K562 (cell line): ENCODE measurements around the gene MRPL22. TPM values are rescaled to one million over a fixed set of nuclear protein-coding genes. Genes with fewer than 3 reads are reported as not detected.

Experiments
- ATAC-seq: fragments of 200-7000 bp; cut with Tn5 transposase; 3 replicates; pipeline ENCODE4 v1.9.1; 2020; ENCODE audit warnings: moderate library complexity
- BruUV-seq: library from RNA; stranded (reverse); fragments of 400-500 nt; replicated peaks from 2 replicates; lab custom pipeline; 2021; lab: Mats Ljungman, UMichigan
- CTCF ChIA-PET: fragments of 300-600 bp; formaldehyde crosslinking; extraction: SDS; loops from one replicate; lab custom pipeline; 2021; ENCODE audit warnings: low intra/inter-chr PET ratio; lab: Yijun Ruan, JAX
- POLR2A ChIA-PET: fragments of 300-600, 350-650 bp; sonication (Branson Sonifier 250); formaldehyde crosslinking; extraction: SDS; loops from one replicate; lab custom pipeline; 2021; ENCODE audit warnings: antibody characterized with exemption, inconsistent platforms; lab: Yijun Ruan, JAX
- DNase-seq, 4 experiments: peaks; one replicate each; pipeline versions ENCODE4 v3.0.0 to v3.0.0-alpha.2; 2011 to 2018; ENCODE audit warnings: low spot score in 3 of 4, mixed read lengths in 3 of 4; ENCODE audit errors: extremely low read depth in 1 of 4
- FAIRE-seq: peaks from 2 replicates; lab custom pipeline; 2011; peaks lifted over from hg19 to GRCh38; lab: Jason Lieb, UNC
- H2AFZ ChIP-seq: 2 replicates; pipeline ENCODE4 v1.6.0; 2011; ENCODE audit warnings: low read depth, low read length, control low read depth, inconsistent platforms
- H3K27ac ChIP-seq: fragments of 200-600 bp; 3 replicates; pipeline ENCODE4 v1.8.0; 2011; ENCODE audit warnings: low read depth, mild to moderate bottlenecking, control low read depth, inconsistent platforms, low read length, moderate library complexity, mixed read lengths; ENCODE audit errors: extremely low read depth
- H3K27me3 ChIP-seq, 2 experiments: fragments of 300-600 bp in 1 of 2; 2 replicates in 1 of 2; 3 replicates in 1 of 2; pipeline versions ENCODE4 v1.6.0 to v1.8.0; 2011; ENCODE audit warnings: inconsistent platforms in 2 of 2, low read length in 2 of 2, mild to moderate bottlenecking in 1 of 2, mixed read lengths in 1 of 2, moderate library complexity in 1 of 2; ENCODE audit not compliant: control insufficient read depth in 2 of 2, insufficient read depth in 2 of 2
- H3K36me3 ChIP-seq: fragments of 300-600 bp; 3 replicates; pipeline ENCODE4 v1.8.0; 2011; ENCODE audit warnings: mild to moderate bottlenecking, low read length, inconsistent platforms; ENCODE audit not compliant: control insufficient read depth, insufficient read depth
- H3K4me1 ChIP-seq, 2 experiments: fragments of 200-600 bp in 1 of 2; replicated peaks in 1 of 2; 2 replicates in 1 of 2; 3 replicates in 1 of 2; pipeline versions ENCODE4 v1.5.1 to v1.8.0; 2011; ENCODE audit warnings: inconsistent platforms in 2 of 2, low read length in 2 of 2, mild to moderate bottlenecking in 1 of 2, mixed read lengths in 1 of 2, moderate library complexity in 1 of 2; ENCODE audit not compliant: control insufficient read depth in 2 of 2, insufficient read depth in 2 of 2
- H3K4me2 ChIP-seq: 2 replicates; pipeline ENCODE4 v1.6.1; 2011; ENCODE audit warnings: low read length, control low read depth, inconsistent platforms, mixed read lengths; ENCODE audit not compliant: insufficient read depth
- H3K4me3 ChIP-seq: fragments of 200-600 bp; sonication (generic), shearing (Covaris generic); 2 replicates; pipeline ENCODE4 v1.5.1; 2016; ENCODE audit warnings: control low read depth, inconsistent platforms
- H3K79me2 ChIP-seq: fragments of 200-600 bp; 3 replicates; pipeline ENCODE4 v1.8.0; 2011; ENCODE audit warnings: low read length, inconsistent platforms; ENCODE audit not compliant: control insufficient read depth, insufficient read depth
- H3K9ac ChIP-seq, 2 experiments: 2 replicates each; pipeline versions ENCODE4 v1.6.0 to v1.6.1; 2011; ENCODE audit warnings: low read depth in 2 of 2, low read length in 2 of 2, control low read depth in 1 of 2, inconsistent platforms in 1 of 2, mild to moderate bottlenecking in 1 of 2, mixed read lengths in 1 of 2; ENCODE audit not compliant: insufficient read depth in 1 of 2
- H3K9me1 ChIP-seq: one replicate; pipeline ENCODE4 v1.6.0; 2011; ENCODE audit warnings: inconsistent platforms, mild to moderate bottlenecking, low read length, moderate library complexity; ENCODE audit not compliant: control insufficient read depth, insufficient read depth
- H3K9me3 ChIP-seq: replicated peaks from 2 replicates; pipeline ENCODE4 v1.5.1; 2011; ENCODE audit warnings: low read depth, low read length, inconsistent platforms; ENCODE audit not compliant: control insufficient read depth, insufficient read depth
- H4K20me1 ChIP-seq: replicated peaks from 2 replicates; pipeline ENCODE4 v1.6.1; 2011; ENCODE audit warnings: low read length, inconsistent platforms, mixed read lengths; ENCODE audit not compliant: control insufficient read depth, insufficient read depth
- COPS2 ChIP-seq: fragments of 450-650 bp; conservative IDR thresholded peaks from 2 replicates; pipeline ENCODE4 v1.6.1; 2016; ENCODE audit warnings: mild to moderate bottlenecking, moderate library complexity
- DIDO1 ChIP-seq: fragments of 450-650 bp; IDR thresholded peaks from 2 replicates; pipeline ENCODE4 v1.6.1; 2016; ENCODE audit warnings: low read depth, missing biosample characterization, missing genetic modification characterization
- E2F3 ChIP-seq: fragments of 250-450 bp; sonication (Bioruptor Pico); IDR thresholded peaks from 2 replicates; pipeline ENCODE4 v1.4.0; 2020; ENCODE audit warnings: mild to moderate bottlenecking
- FOXP1 ChIP-seq: sonication (generic); formaldehyde crosslinking; IDR thresholded peaks from 2 replicates; pipeline ENCODE4 v1.8.0; 2022; ENCODE audit warnings: mild to moderate bottlenecking, missing genetic modification reagents
- GATAD2B ChIP-seq: fragments of 450-650 bp; IDR thresholded peaks from 2 replicates; pipeline ENCODE4 v1.6.1; 2017; ENCODE audit warnings: mild to moderate bottlenecking, borderline replicate concordance
- MAFK ChIP-seq: IDR thresholded peaks from 2 replicates; pipeline ENCODE4 v1.6.1; 2011; ENCODE audit warnings: low read length, improper control_type of control experiment
- NFRKB ChIP-seq: fragments of 450-650 bp; IDR thresholded peaks from 2 replicates; pipeline ENCODE4 v1.6.1; 2016; ENCODE audit warnings: low read depth
- POLR3A ChIP-seq: IDR thresholded peaks from 2 replicates; pipeline ENCODE4 v1.6.1; 2011; ENCODE audit warnings: borderline replicate concordance, mild to moderate bottlenecking, moderate library complexity; ENCODE audit not compliant: insufficient read length, insufficient read depth; ENCODE audit errors: extremely low read depth
- PURB ChIP-seq: sonication (generic); formaldehyde crosslinking; IDR thresholded peaks from 2 replicates; pipeline ENCODE4 v1.9.0; 2021; ENCODE audit warnings: low read depth, mild to moderate bottlenecking, missing genetic modification reagents
- RBM22 ChIP-seq: fragments of 200-400 bp; formaldehyde crosslinking; IDR thresholded peaks from 2 replicates; pipeline ENCODE4 v1.6.1; 2018; ENCODE audit warnings: low read length, low read depth; ENCODE audit not compliant: poor library complexity, severe bottlenecking
- RBM34 ChIP-seq: fragments of 200-400 bp; formaldehyde crosslinking; IDR thresholded peaks from 2 replicates; pipeline ENCODE4 v1.6.1; 2018; ENCODE audit warnings: low read length, borderline replicate concordance; ENCODE audit not compliant: insufficient read depth
- SMARCA5 ChIP-seq: fragments of 450-650 bp; IDR thresholded peaks from 2 replicates; pipeline ENCODE4 v1.6.1; 2016
- TOE1 ChIP-seq, 2 experiments: fragments of 450-650 bp in 1 of 2; sonication (generic) in 1 of 2; formaldehyde crosslinking in 1 of 2; IDR thresholded peaks; 2 replicates each; pipeline versions ENCODE4 v1.7.1 to v1.8.0; 2016 to 2022; ENCODE audit warnings: borderline replicate concordance in 2 of 2, mild to moderate bottlenecking in 2 of 2, antibody characterized with exemption in 1 of 2, inconsistent platforms in 1 of 2, low read depth in 1 of 2, missing genetic modification reagents in 1 of 2, moderate library complexity in 1 of 2
- ZC3H8 ChIP-seq: fragments of 450-650 bp; IDR thresholded peaks from 2 replicates; pipeline ENCODE4 v1.6.1; 2017
- WGBS: fragments of 100-300 bp; shearing (Covaris generic); methylation state at CpG from one replicate; pipeline ENCODE4 v1.1.6; 2016; ENCODE audit warnings: low coverage, mixed read lengths; ENCODE audit not compliant: insufficient coverage; ENCODE audit errors: missing lambda C conversion rate; 5-methylcytosine and 5-hydroxymethylcytosine counted together
- in situ Hi-C: fragments of 300-500 bp; cut with MboI; formaldehyde crosslinking; loops from 4 replicates; pipeline ENCODE4 v1.15.0; 2018; ENCODE audit warnings: inconsistent platforms, mixed read lengths
- intact Hi-C: fragments of 100-400 bp; cut with micrococcal nuclease; formaldehyde crosslinking; loops from 2 replicates; pipeline ENCODE4 v1.14.2; 2022
- polyA plus RNA-seq, 8 experiments: library from polyadenylated mRNA; depleted of rRNA in 4 of 8; stranded (reverse) in 5 of 8; unstranded in 3 of 8; fragments of >200 nt; fragmentation: Nextera tagmentation in 2 of 8; fragmentation: Illumina TruSeq in 1 of 8; extraction: Ambion mirVana in 2 of 8; extraction: Trizol in 1 of 8; gene quantifications; 2 replicates each; pipeline versions ENCODE4 v1.2.1 to v1.2.3, GENCODE V29; 2011 to 2014; ENCODE audit warnings: inconsistent platforms in 1 of 8, missing spikeins in 1 of 8
- total RNA-seq, 7 experiments: library from RNA; depleted of rRNA in 6 of 7; stranded (reverse); fragments of >200 nt in 6 of 7; fragmentation: Illumina TruSeq in 2 of 7; extraction: Trizol in 2 of 7; gene quantifications; 2 replicates each; pipeline versions ENCODE4 v1.2.1 to v1.2.3, GENCODE V29; 2011 to 2021; ENCODE audit warnings: low replicate concordance in 1 of 7
- TF ChIP-seq, protein P1 (sequence below): sonication (generic); formaldehyde crosslinking; IDR thresholded peaks from 2 replicates; pipeline ENCODE4 v1.8.0; 2022; ENCODE audit warnings: missing genetic modification reagents, mild to moderate bottlenecking, moderate library complexity, borderline replicate concordance
- TF ChIP-seq, protein P2 (sequence below): sonication (generic); formaldehyde crosslinking; IDR thresholded peaks from 2 replicates; pipeline ENCODE4 v1.8.0; 2022; ENCODE audit warnings: mild to moderate bottlenecking, missing genetic modification reagents
- TF ChIP-seq, protein P3 (sequence below): fragments of 250-450 bp; sonication (Bioruptor Pico); IDR thresholded peaks from 2 replicates; pipeline ENCODE4 v1.4.0; 2020; ENCODE audit warnings: mild to moderate bottlenecking

Gene MRPL22
- total and polyA plus RNA-seq, 9 of the 15 experiments (the other 6 are each of a cell fraction or from before 2014, with no cell fraction given), result 41.1 to 424 (median 102) TPM

DNA sequence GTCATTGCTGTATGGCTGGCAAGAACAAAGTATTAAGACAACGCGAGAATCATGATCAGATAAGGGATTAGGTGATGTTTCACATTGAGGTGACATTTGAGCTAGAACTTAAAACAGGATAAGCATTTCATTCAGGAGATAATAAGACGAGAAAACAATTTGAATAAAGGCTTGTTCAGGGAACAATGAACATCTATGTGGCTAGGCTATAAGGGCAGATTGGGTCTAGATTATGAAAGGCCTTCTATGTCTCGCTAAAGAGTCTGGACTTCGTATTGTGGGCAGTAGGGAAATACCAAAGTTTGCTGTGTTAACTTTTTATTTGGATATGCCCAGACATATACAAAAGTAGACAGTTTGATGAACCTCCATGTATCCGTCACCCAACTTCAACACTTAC lies 6.9 kb downstream of the MRPL22 start:
- H3K9ac ChIP-seq, result no peak overlapping the region
- TF ChIP-seq NFRKB, result no peak
- no peak for TF ChIP-seq RBM34
- TF ChIP-seq, protein P1, sequence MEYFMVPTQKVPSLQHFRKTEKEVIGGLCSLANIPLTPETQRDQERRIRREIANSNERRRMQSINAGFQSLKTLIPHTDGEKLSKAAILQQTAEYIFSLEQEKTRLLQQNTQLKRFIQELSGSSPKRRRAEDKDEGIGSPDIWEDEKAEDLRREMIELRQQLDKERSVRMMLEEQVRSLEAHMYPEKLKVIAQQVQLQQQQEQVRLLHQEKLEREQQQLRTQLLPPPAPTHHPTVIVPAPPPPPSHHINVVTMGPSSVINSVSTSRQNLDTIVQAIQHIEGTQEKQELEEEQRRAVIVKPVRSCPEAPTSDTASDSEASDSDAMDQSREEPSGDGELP (CRISPR knock-in tag), result no peak
- TF ChIP-seq COPS2, result no peak
- TF ChIP-seq FOXP1 (CRISPR knock-in tag), result no peak
- TF ChIP-seq PURB (CRISPR knock-in tag), result no peak
- no peak for TF ChIP-seq TOE1 (IDR thresholded peaks at IDR 0.05; ENCODE audit: borderline replicate concordance)
- no peak for TF ChIP-seq TOE1 (CRISPR knock-in tag; IDR thresholded peaks at IDR 0.05; ENCODE audit: borderline replicate concordance, low read depth)
- no peak for TF ChIP-seq ZC3H8
- TF ChIP-seq, protein P2, sequence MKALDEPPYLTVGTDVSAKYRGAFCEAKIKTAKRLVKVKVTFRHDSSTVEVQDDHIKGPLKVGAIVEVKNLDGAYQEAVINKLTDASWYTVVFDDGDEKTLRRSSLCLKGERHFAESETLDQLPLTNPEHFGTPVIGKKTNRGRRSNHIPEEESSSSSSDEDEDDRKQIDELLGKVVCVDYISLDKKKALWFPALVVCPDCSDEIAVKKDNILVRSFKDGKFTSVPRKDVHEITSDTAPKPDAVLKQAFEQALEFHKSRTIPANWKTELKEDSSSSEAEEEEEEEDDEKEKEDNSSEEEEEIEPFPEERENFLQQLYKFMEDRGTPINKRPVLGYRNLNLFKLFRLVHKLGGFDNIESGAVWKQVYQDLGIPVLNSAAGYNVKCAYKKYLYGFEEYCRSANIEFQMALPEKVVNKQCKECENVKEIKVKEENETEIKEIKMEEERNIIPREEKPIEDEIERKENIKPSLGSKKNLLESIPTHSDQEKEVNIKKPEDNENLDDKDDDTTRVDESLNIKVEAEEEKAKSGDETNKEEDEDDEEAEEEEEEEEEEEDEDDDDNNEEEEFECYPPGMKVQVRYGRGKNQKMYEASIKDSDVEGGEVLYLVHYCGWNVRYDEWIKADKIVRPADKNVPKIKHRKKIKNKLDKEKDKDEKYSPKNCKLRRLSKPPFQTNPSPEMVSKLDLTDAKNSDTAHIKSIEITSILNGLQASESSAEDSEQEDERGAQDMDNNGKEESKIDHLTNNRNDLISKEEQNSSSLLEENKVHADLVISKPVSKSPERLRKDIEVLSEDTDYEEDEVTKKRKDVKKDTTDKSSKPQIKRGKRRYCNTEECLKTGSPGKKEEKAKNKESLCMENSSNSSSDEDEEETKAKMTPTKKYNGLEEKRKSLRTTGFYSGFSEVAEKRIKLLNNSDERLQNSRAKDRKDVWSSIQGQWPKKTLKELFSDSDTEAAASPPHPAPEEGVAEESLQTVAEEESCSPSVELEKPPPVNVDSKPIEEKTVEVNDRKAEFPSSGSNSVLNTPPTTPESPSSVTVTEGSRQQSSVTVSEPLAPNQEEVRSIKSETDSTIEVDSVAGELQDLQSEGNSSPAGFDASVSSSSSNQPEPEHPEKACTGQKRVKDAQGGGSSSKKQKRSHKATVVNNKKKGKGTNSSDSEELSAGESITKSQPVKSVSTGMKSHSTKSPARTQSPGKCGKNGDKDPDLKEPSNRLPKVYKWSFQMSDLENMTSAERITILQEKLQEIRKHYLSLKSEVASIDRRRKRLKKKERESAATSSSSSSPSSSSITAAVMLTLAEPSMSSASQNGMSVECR, result no peak
- no peak for TF ChIP-seq POLR3A
- no peak for TF ChIP-seq DIDO1
- TF ChIP-seq, protein P3, sequence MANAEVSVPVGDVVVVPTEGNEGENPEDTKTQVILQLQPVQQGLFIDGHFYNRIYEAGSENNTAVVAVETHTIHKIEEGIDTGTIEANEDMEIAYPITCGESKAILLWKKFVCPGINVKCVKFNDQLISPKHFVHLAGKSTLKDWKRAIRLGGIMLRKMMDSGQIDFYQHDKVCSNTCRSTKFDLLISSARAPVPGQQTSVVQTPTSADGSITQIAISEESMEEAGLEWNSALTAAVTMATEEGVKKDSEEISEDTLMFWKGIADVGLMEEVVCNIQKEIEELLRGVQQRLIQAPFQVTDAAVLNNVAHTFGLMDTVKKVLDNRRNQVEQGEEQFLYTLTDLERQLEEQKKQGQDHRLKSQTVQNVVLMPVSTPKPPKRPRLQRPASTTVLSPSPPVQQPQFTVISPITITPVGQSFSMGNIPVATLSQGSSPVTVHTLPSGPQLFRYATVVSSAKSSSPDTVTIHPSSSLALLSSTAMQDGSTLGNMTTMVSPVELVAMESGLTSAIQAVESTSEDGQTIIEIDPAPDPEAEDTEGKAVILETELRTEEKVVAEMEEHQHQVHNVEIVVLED, result no peak
- TF ChIP-seq SMARCA5, result no peak
- no peak for TF ChIP-seq GATAD2B
- TF ChIP-seq MAFK, result no peak
- TF ChIP-seq RBM22, result no peak
- TF ChIP-seq E2F3 (CRISPR knock-in tag), result no peak

More for the DNA sequence above, 6.9 kb downstream of the MRPL22 start:
- no peaks in the 10 kb centered on the region for H3K9me3 ChIP-seq
- peaks cover 10 to 26% of the 10 kb centered on the region in 2 experiments; a peak in 3 of 5 replicates for H3K4me1 ChIP-seq
- 0 out of 2 replicates have a peak, but pooled peaks cover 6% of the 10 kb centered on the region for H4K20me1 ChIP-seq
- peaks cover 43% of the 10 kb centered on the region for H3K36me3 ChIP-seq
- CTCF ChIA-PET, result no interaction called here
- 91% methylated on average over 6 of the region's 6 CpGs for WGBS
- DNase-seq (no peak), ATAC-seq (no peak), FAIRE-seq (no peak)
- no TSS peak for BruUV-seq
- intact Hi-C loops (no loop called here), in situ Hi-C loops (no loop called here)
- peaks cover 71% of the 10 kb centered on the region for H3K79me2 ChIP-seq
- no peak overlapping the region for H3K27ac ChIP-seq
- POLR2A ChIA-PET, result no interaction called here
- H3K9me1 ChIP-seq, result no peaks in the 10 kb centered on the region
- no peaks in the 10 kb centered on the region for H3K27me3 ChIP-seq
- H2AFZ ChIP-seq, result no peak overlapping the region
- no peak overlapping the region for H3K4me3 ChIP-seq
- H3K4me2 ChIP-seq, result no peak overlapping the region
